KBM-7 (cell line): ENCODE measurements around the gene MGAT5B.

ENCODE experiments used
- DNase-seq: peaks from one replicate; pipeline ENCODE4 v3.0.0-alpha.2; 2015
- in situ Hi-C: fragments of 300-500 bp; cut with MboI; formaldehyde crosslinking; loops from 2 replicates; pipeline ENCODE4 v1.14.3; 2020; ENCODE audit warnings: low sequenced_read_pairs, low pct_unique_long_range_greater_than_20kb, mixed read lengths

The MGAT5B gene

DNA sequence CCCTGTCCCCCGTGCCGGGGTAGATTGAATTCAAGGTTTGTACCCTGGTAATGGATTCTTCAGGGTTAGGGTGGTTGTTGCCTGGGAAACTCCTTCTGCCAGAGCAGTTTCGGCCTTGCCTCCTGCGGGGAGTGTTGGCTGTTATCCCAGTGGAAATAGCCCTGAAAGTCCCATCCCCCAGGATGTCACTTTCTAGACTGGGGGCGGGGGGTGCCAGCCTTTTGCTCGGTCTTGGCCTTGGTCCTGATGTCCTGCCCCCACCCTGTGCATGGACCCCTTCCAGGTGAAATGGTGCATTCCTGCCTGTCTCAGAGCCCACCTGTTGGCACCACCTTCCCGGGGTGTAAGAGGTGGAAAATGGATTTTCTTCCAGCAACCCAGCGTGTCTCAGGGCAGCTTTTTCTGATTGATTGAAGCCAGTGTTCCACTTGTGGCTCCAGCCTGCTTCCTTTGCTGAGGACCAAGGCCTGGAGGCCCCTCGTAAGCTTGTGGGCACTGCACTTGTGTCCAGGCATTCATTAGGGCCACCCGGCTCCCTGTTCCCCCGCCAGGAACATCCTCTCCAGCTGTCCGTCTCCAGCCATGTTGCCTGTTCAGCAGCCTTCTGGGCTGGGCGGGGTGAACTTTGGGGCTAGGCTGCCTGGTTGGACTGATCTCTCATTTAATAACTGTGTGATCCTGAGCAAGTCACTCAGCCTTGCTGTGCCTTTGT lies 25.6 kb downstream of the MGAT5B start:
- in situ Hi-C loops: no loop called here
- no peak for DNase-seq

DNA sequence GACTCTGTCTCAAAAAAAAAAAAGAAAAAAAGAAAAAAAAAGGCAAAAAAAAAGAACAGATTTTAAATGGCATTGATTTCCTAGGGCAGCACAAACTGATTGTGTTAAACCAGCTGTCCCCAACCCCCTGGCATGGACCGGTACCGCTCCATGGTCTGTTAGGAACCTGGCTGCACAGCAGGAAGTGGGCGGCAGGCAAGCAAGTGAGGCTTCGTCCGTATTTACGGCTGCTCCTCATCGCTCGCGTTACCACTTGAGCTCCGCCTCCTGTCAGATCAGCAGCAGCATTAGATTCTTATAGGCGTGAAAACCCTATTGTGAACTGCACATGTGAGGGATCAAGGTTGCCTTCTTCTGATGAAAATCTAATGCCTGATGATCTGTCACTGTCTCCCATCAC lies 26.6 kb downstream of the MGAT5B start:
- no peak for DNase-seq
- in situ Hi-C loops: no loop called here

DNA sequence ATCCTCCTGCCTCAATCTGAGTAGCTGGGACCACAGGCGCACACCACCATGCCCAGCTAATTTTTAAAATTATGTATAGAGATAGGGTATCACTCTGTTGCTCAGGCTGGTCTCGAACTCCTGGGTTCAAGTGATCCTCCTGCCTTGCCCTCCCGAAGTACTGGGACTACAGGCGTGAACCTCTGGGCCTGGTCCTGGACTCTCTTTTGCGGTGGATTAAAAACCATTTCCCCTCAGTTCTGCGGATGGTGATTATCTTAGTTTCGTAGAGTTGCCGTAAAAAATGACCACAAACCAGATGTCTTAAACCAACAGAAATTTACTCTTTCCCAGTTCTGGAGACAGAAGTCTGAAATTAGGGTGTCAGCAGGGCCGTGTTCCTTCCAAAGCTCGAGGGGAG lies 28.8 kb downstream of the MGAT5B start:
- DNase-seq: no peak
- in situ Hi-C loops: no loop called here

DNA sequence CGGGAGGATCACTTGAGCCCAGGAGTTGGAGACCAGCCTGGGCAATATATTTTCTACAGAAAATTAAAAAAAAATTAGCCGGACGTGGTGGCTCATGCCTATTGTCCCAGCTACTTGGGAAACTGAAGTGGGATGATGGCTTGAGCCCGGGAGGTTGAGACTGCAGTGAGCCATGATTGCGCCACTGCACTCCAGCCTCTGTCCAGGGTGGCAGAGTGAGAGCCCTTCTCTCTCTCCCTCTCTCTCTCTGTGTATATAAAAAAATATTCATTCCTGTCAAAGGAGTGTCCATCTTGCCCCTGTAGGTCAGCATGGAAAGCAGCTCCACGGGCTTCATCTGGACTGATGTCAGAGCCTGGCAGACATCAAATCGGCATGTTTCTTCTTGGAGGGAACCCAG lies 31.2 kb downstream of the MGAT5B start:
- no peak for DNase-seq
- in situ Hi-C loops: no loop called here

DNA sequence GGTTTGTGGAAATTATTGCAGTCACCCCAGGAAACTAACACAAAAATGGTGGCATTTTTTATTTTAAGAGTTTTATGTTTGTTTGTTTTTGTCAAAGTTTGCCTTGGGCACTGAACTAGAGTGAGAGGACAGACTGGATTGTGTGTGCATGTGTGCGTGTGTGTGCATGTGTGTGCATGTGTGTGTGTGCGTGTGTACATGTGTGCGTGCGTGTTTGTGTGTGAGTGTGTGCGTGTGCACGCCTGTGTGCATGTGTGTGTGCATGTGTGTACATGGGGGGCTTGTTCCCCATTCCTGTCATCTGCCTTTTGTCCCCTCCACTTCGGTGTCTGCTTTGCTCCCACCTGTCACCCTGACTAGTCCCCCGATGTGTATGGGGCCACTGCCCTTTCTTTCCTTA lies 32.5 kb downstream of the MGAT5B start:
- in situ Hi-C loops: no loop called here
- DNase-seq: no peak

DNA sequence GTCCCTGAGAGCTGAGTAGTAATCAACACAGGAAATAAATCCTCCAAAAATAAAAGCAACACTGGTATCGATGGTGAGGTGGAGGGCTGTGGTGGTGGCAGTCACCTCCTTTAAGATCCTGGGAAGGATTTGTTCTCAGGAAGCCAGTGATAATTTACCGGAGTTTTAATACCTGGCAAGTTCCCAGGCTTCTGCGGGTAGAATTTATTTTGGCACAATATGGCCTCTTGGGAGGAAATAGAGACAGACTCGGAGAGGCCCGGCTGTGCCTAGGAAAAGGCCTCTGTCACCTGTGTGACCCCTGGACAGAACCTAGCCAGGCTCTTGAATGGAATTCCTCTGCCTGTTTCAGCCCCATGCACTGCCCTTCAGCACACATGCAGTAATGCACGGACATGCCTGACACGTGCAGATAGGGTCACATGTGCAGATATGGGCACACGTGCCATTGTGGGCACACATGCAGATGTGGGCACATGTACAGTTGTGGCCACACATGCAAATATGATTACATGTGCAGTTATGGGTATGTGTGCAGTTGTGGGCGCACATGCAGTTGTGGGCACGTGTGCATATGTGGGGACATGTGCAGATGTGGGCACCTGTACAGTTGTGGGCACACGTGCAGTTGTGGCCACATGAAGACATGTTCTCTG lies 33.5 kb downstream of the MGAT5B start:
- in situ Hi-C loops: no loop called here
- no peak for DNase-seq

DNA sequence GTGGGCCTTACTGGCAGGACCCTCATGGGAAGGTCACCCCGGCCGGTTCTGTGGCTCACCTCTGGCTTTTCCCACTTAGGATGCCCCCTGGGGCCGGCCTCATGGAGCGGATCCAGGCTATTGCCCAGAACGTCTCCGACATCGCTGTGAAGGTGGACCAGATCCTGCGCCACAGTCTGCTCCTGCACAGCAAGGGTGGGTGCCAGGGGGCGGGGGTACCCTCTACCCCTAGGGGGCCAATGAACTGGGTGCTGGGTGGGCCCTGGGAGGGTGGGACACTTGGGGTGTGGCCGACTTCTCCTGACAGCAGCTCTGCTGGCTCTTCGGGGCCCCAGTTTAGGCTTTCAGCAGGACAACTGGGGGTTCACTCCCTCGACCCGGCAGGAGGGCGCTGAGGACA lies 34.3 kb downstream of the MGAT5B start:
- no peak for DNase-seq
- in situ Hi-C loops: no loop called here

DNA sequence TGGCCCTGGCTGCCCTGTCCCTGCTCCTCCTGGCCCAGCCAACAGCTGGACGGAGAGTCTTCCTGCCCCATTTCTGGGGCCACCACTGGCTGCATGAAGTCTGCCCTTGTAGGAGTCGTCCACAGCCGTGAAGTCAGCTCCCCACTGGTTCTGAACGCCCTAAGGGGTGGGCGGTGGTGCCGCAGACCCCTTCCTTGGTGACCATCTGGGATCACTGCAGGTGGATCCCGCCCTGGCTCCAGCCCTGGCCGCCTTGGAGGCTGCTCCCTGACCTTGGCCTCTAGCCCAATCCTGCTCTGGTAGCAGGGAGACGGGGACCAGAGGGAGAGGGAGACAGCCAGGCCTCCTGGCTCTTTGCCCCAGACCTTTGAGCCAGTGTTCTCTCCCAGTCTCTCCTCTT lies 35.4 kb downstream of the MGAT5B start:
- no peak for DNase-seq
- in situ Hi-C loops: no loop called here

DNA sequence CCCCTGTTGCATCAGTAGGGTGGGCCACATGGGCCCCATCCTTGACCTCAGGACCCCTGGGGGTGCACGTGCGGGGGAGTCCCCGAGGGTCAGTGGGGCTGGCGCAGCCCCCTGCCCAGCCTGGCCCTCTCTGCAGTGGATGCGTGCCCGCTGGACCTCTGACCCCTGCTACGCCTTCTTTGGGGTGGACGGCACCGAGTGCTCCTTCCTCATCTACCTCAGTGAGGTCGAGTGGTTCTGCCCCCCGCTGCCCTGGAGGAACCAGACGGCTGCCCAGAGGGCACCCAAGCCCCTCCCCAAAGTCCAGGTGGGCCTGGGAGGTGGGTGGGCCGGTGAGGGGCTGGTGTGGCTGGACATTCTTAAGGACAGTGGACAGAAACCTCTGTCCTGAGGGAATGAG lies 35.9 kb downstream of the MGAT5B start:
- DNase-seq: no peak
- in situ Hi-C loops: no loop called here

DNA sequence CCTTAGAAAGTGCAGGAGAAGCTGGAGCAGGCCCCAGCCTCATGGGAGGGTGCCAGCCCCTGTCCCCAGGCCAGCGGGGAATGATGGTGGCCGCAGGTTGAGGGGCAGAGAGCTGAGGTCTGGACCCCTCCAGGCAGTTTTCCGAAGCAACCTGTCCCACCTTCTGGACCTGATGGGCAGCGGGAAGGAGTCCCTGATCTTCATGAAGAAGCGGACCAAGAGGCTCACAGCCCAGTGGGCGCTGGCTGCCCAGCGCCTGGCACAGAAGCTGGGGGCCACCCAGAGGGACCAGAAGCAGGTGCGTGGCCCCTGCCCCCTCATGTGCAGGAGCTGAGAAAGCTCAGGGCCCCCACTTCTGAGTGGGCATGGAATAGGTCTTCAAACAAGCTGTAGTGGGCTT lies 36.8 kb downstream of the MGAT5B start:
- in situ Hi-C loops: no loop called here
- no peak for DNase-seq

DNA sequence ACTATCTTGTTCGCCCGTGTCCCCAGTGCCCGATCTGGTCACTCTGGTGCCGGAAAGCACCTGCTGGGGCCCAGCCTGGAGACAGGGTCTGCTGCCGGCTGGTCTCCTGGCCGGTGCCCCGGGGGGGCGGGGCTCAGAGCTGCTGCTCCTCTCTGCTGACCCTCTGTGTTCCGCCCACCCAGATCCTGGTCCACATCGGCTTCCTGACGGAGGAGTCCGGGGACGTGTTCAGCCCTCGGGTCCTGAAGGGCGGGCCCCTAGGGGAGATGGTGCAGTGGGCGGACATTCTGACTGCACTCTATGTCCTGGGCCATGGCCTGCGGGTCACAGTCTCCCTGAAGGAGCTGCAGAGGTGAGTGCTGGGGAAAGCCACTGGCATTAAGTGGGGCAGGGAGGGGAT lies 37.6 kb downstream of the MGAT5B start:
- no peak for DNase-seq
- in situ Hi-C loops: no loop called here

DNA sequence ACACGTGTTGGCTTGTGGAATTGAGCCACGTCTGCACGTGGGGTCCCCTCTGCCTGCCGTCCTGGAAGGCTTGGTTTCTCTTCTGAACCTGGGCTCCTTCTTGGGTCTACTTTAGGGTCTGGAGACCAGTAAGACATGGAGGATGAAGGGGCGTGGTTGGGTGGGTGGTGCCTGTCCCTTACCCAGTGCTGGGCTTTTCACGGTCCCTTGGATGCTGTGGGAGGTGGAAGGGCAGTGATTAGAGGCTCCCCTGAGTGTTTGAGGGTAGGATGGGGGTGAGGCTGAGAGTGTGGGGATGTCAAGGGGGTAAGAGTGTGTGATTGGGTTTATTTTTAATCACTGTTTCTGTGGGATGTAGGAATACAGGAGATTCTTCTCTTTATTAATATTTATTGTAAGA lies 38.3 kb downstream of the MGAT5B start:
- in situ Hi-C loops: no loop called here

DNA sequence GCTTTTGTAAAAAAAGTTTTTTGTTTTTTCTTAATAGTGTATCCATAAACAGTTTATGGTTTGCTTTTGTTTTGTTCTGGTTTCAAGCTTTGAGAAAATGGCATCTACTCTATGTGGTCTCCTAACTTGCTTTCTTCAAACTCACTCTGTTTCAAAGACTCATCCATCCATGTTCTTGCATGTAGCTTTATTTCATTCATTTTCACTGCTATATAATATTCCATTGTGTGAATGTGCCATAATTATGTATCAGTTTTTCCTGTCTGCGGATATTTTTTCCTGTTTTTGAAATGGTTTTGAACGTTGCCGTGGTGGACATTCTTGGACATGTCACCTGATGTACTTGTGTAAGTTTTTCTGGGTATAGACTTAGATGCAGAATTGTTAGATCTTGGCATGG lies 39.1 kb downstream of the MGAT5B start:
- in situ Hi-C loops: no loop called here

More for the DNA sequence above, 38.3 kb downstream of the MGAT5B start:
- no peak for DNase-seq

DNA sequence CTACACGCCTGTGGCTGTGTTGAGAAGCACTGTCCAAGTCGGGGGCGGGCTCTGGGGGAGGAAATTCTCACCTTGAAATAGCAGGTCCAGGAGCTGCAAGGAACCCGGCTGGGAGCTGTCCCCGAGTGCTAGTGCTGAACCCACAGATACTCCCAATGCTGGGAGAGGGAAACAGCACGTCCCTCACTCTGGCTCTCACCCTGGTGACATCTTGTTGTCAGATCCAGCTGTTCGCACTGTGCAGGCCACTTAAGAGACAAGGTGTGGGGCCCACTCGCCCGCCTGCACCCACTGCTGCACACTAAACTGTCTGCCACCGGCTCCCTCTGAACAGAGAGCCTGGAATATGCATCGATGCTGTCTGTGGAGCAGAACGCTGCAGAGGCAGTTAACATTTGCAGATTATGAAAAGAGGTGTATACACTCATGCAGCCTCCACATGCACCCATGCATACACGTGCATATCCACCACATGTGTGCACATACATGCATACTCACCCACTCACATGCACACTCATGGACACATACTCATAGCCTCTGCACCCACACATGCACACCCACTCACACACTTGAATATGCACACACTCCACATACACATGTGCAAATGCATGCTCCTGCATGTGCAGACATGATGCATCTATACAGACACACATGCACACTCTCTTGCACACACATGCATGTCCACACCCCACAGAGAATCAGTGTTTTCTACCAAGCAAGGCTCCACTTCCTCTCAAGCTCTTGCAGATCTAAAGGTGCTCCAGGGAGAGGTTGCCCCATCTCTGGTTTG lies 42.0 kb downstream of the MGAT5B start:
- in situ Hi-C loops: no loop called here
- DNase-seq: peak; percentile 43

More for the DNA sequence above, 39.1 kb downstream of the MGAT5B start:
- no peak for DNase-seq

DNA sequence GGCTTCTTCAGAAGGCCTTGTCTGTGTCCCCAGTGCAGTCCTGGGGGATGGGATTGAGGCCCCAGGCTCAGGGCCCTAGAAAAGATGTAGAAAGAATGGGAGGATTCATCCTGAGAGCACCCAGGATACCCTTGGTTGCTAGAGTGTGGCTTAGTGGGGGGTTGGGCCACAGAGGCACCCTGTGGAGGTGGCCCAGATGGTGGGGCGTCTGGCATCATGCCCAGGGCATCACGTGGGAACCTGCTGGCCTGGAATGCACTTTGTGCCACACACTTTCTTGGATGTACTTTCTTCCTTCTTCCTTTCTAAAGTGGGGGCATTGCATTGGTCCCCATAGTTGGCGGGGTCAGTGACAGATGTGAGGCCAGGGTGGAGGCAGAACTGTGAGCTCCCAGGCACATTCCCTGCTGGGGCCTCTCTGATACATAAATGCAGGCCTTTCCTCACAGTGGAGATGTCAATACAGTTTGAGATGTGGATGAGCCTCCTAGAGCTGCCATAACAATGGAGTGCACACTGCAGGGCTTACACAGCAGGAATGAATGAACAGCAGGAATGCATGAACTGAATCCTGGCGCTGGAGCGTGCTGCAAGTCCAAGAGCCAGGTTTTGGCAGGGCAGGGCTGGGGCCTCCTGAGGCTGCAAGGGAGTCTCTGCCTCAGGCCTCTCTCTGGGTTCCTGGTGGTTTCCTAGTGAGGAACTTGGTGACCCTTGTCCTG lies 43.3 kb downstream of the MGAT5B start:
- DNase-seq: no peak
- in situ Hi-C loops: no loop called here

DNA sequence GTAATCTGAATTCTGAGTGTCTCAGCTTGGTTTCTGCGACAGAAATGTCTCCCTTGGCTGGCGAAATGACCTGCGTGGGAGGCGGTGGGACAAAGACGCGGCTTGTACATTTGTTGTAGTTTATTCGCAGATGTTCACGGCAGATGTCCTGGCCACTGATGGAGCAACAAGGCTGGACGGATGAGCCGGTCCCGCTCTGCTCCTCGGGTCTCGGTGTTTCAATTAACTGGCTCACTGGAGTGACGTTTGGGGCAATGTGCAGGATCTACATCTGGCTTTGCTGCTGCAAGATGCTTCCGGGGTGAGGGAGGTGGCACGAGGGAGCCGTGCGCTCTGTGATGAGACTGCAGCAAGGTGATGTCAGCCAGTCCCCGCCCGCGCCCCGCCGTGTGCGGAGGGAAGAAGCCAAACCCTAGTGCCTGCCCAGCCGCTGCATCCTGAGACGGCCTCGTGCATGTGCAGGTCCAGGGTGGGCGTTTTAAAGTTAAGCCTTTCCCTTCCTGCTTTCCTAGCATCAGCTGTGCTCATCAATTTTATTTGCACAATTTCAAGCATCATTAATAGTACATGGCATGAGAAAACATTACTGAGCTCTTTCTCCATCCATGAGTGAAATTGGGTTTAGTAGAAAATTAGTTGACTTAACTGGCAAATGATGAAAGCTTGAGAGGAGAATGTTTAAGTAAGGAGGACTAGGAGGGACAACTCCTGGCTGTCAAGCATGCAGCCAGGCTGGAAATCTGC lies 44.4 kb downstream of the MGAT5B start:
- no peak for DNase-seq
- in situ Hi-C loops: no loop called here

DNA sequence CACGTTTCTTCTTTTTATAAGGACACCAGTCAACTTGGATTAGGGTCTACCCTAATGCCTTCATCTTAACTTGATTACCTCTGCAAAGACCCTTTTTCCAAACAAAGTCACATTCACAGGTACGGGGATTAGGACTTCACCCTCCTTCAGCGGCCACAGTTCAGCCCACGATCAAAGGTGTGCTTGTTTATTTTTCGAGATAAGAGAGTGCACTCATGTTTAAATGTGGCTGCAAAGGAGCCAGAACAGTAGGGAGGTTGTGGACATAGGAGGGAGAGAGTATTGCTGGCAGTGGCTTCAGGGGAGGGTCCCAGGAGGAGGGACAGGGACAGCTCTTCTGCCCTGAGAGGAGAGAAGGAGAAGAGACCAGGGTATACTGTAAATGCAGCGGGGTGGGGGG lies 46.7 kb downstream of the MGAT5B start:
- no peak for DNase-seq
- in situ Hi-C loops: no loop called here

DNA sequence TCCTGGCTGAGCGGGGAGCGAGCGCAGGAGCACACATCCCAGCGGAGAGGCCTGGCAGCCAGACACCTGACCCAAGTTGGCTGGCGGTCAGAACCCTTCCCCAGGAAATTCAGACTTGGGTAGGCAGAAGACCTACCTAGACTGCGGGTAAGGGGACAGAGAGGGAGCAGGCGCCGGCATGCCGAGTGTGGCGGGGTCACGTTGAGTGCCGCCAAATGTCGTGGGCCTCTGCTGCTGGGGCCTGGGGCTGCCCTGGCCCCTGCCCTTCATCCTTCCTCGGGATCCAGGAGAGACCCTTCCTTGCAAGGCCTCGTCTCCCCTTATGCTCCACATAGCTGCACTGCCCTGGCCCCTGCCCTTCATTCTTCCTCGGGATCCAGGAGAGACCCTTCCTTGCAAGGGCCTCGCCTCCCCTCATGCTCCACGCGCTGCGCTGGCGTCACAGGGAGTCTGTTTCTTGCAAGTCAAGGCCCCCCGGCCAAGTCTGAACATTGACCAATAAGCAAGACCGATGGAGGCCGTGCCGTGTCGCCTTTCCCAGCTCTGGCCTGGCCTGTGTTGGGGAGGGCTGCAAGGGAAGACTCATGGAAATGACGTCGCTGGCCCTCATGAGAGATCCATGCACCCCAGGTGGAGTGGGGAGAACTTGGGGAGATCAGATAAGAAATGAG lies 47.8 kb downstream of the MGAT5B start:
- in situ Hi-C loops: no loop called here
- no peak for DNase-seq

DNA sequence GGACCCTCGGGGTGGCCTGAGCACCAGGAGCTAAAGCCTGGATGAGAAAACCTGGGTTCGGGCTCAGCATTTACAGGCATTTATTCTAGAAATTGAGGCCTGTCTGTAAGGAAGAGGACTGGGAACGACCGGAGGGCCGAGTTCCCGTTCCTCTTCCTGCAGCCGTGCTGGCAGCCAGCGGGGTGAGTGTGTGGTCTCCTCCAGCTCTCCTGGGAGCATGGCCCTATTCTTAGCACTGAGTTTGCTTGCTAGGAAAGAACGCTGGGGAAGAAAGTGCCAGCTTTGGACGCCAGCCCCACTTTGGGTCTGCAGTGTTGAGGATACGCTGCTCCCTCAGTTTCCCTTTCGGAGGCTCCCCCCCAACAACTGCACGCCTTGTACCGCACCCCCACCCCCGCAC lies 49.6 kb downstream of the MGAT5B start:
- in situ Hi-C loops: no loop called here
- no peak for DNase-seq
